ENCODE data around the gene LATS2.

- TF ChIP-seq FOXK2 (IDR thresholded peaks at IDR 0.05) (no peak), SP1 (IDR thresholded peaks at IDR 0.05) (no peak), NFRKB (IDR thresholded peaks at IDR 0.05) (no peak)
Measured at GRCh38 chr13:21022056-21022979, 39.1 kb downstream of the LATS2 start.
